Measurements from ENCODE around the gene COL4A4.

COL4A4 gene

GRCh38 chr2:227057743-227058447, 106.1 kb downstream of the COL4A4 start:
- H4K20me1 ChIP-seq (ENCODE audit: insufficient read depth) = no peaks in the 10 kb centered on the region
- no peak overlapping the region for H2AFZ ChIP-seq (ENCODE audit: low read depth)
- no peaks in the 10 kb centered on the region for H3K36me3 ChIP-seq (ENCODE audit: insufficient read depth)
- no peak overlapping the region for H3K4me3 ChIP-seq (IDR thresholded peaks at IDR 0.05; ENCODE audit: insufficient read depth, low read depth, low read length)
- no peak overlapping the region for H3K9ac ChIP-seq
- no peaks in the 10 kb centered on the region for H3K27me3 ChIP-seq (ENCODE audit: insufficient read depth, low read depth)
- TF ChIP-seq CTCF (conservative IDR thresholded peaks at IDR 0.05; ENCODE audit: low read depth, low read length) = no peak
- no peak overlapping the region for H3K4me2 ChIP-seq
- H3K79me2 ChIP-seq (ENCODE audit: insufficient read depth, low read depth) = no peaks in the 10 kb centered on the region
- no peaks in the 10 kb centered on the region for H3K4me1 ChIP-seq (ENCODE audit: low read depth, poor library complexity, severe bottlenecking)
- H3K27ac ChIP-seq = no peak overlapping the region

- H3K4me3 ChIP-seq (IDR thresholded peaks at IDR 0.05; ENCODE audit: insufficient read depth, low read depth, low read length) = no peak overlapping the region
- H3K36me3 ChIP-seq (ENCODE audit: insufficient read depth) = no peaks in the 10 kb centered on the region
- H3K27me3 ChIP-seq (ENCODE audit: insufficient read depth, low read depth) = no peaks in the 10 kb centered on the region
- H3K4me1 ChIP-seq (ENCODE audit: low read depth, poor library complexity, severe bottlenecking) = no peaks in the 10 kb centered on the region
- no peak overlapping the region for H2AFZ ChIP-seq (ENCODE audit: low read depth)
- H3K9ac ChIP-seq = no peak overlapping the region
- H3K79me2 ChIP-seq (ENCODE audit: insufficient read depth, low read depth) = no peaks in the 10 kb centered on the region
- H3K4me2 ChIP-seq = no peak overlapping the region
- H3K27ac ChIP-seq = no peak overlapping the region
- no peak for TF ChIP-seq CTCF (conservative IDR thresholded peaks at IDR 0.05; ENCODE audit: low read depth, low read length)
- H4K20me1 ChIP-seq (ENCODE audit: insufficient read depth) = no peaks in the 10 kb centered on the region
These were observed 106.9 kb downstream of the COL4A4 start for GRCh38 chr2:227057060-227057459.

DNA sequence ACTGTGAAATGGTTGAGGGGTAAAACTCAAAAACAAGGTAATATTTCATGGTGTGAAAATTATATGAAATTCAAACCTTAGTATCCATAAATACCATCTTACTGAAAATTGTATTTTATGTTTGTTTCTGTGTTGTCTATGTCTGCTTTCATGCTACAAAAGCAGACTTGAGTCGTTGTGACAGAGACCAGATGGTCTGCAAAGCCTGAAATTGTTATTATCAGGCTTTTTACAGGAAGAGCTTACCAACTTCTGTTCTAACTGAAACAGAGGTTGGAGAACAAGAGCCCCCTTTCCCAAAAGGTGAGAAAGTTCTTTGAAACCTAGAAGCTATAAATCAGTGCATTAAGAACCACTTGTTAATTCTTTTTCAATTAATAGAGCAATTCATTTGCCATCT, 110.0 kb downstream of the COL4A4 start:
- no peak for TF ChIP-seq CTCF (conservative IDR thresholded peaks at IDR 0.05; ENCODE audit: low read depth, low read length)
- H3K27ac ChIP-seq = no peak overlapping the region
- no peak overlapping the region for H3K9ac ChIP-seq
- no peaks in the 10 kb centered on the region for H4K20me1 ChIP-seq (ENCODE audit: insufficient read depth)
- no peak overlapping the region for H2AFZ ChIP-seq (ENCODE audit: low read depth)
- no peak overlapping the region for H3K4me3 ChIP-seq (IDR thresholded peaks at IDR 0.05; ENCODE audit: insufficient read depth, low read depth, low read length)
- no peaks in the 10 kb centered on the region for H3K79me2 ChIP-seq (ENCODE audit: insufficient read depth, low read depth)
- H3K4me2 ChIP-seq = no peak overlapping the region
- H3K27me3 ChIP-seq (ENCODE audit: insufficient read depth, low read depth) = no peaks in the 10 kb centered on the region
- no peaks in the 10 kb centered on the region for H3K36me3 ChIP-seq (ENCODE audit: insufficient read depth)
- H3K4me1 ChIP-seq (ENCODE audit: low read depth, poor library complexity, severe bottlenecking) = no peaks in the 10 kb centered on the region

DNA sequence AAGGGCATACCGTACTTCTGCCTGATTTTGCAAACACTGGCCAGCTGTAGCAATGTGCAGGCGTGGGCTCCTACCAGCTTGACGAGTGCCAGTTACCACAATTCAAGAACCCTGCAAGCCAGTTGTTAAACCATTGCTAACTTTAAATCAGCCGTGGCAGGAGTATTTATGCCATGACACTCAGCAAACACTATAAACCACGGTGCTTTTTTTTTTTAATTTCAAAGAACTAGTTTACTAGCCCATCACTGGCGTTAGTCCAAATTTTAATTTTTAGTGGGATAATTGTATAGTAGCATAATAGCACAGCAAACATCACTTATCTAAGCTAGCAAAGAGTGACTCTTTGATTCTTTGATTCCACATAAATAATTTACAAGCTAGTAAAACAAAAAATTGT, 111.1 kb downstream of the COL4A4 start:
- no peak overlapping the region for H2AFZ ChIP-seq (ENCODE audit: low read depth)
- H3K36me3 ChIP-seq (ENCODE audit: insufficient read depth) = no peaks in the 10 kb centered on the region
- H3K27me3 ChIP-seq (ENCODE audit: insufficient read depth, low read depth) = no peaks in the 10 kb centered on the region
- H3K4me1 ChIP-seq (ENCODE audit: low read depth, poor library complexity, severe bottlenecking) = no peaks in the 10 kb centered on the region
- no peak overlapping the region for H3K9ac ChIP-seq
- H4K20me1 ChIP-seq (ENCODE audit: insufficient read depth) = no peaks in the 10 kb centered on the region
- H3K4me2 ChIP-seq = no peak overlapping the region
- no peak overlapping the region for H3K27ac ChIP-seq
- H3K79me2 ChIP-seq (ENCODE audit: insufficient read depth, low read depth) = no peaks in the 10 kb centered on the region
- no peak for TF ChIP-seq CTCF (conservative IDR thresholded peaks at IDR 0.05; ENCODE audit: low read depth, low read length)
- no peak overlapping the region for H3K4me3 ChIP-seq (IDR thresholded peaks at IDR 0.05; ENCODE audit: insufficient read depth, low read depth, low read length)
